Bronchial epithelial cell (primary cell): ENCODE results near the gene SMAGP. TPM values are rescaled to one million over a fixed set of nuclear protein-coding genes. Genes with fewer than 3 reads are reported as not detected.
"Not testable (repeated sequence)": the region's sequence is repeated elsewhere in the genome, so short reads cannot be mapped to it uniquely, and the experiment has no call there.

ENCODE experiments used
- DNase-seq: peaks from one replicate; pipeline ENCODE4 v3.0.0-alpha.2; 2010; ENCODE audit warnings: low read depth
- FAIRE-seq: peaks from 2 replicates; lab custom pipeline; 2011; peaks lifted over from hg19 to GRCh38; lab: Jason Lieb, UNC
- H3K27me3 ChIP-seq: 2 replicates; pipeline ENCODE4 v1.5.1; 2011; ENCODE audit warnings: low read length; ENCODE audit not compliant: control insufficient read depth, insufficient read depth
- H3K36me3 ChIP-seq: 2 replicates; pipeline ENCODE4 v1.5.1; 2011; ENCODE audit warnings: low read length; ENCODE audit not compliant: control insufficient read depth, insufficient read depth
- H3K4me3 ChIP-seq: 2 replicates; pipeline ENCODE4 v1.5.1; 2011; ENCODE audit warnings: mild to moderate bottlenecking, low read depth, low read length, control low read depth
- total RNA-seq: library from RNA; depleted of rRNA; stranded (reverse); fragments of >200 nt; gene quantifications from 2 replicates; pipeline ENCODE4 v1.2.1, GENCODE V29; 2014
- TF ChIP-seq, protein P1 (sequence below): IDR thresholded peaks from 2 replicates; pipeline ENCODE4 v1.5.1; 2011; ENCODE audit warnings: mild to moderate bottlenecking, moderate library complexity, low read length, control low read depth, inconsistent platforms; ENCODE audit not compliant: insufficient read depth, severe bottlenecking

Gene SMAGP
- total RNA-seq, 1 donor from 2014 or later, result 7.4 TPM

DNA sequence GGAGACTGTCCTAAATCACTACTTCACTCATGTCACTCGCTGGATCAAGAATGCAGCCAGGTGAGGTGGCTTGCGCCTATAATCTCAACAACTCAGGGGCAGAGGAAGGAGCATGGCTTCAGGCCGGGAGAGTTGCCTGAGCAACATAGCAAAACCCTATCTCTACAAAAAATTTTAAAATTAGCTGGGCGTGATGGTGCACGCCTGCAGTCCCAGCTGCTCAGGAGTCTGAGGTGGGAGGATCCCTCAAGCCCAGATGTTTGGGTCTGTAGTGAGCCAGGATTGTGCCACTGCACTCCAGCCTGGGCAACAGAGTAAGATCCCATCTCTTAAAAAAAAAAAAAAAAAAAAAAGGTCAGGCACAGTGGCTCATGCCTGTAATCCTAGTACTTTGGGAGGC lies 5.9 kb downstream of the SMAGP start:
- Histone ChIP-seq H3K4me3 (no peak overlapping the region), H3K27me3 (no peaks in the 10 kb centered on the region), H3K36me3 (peaks cover 1% of the 10 kb centered on the region)
- no peak for DNase-seq
- TF ChIP-seq, protein P1, sequence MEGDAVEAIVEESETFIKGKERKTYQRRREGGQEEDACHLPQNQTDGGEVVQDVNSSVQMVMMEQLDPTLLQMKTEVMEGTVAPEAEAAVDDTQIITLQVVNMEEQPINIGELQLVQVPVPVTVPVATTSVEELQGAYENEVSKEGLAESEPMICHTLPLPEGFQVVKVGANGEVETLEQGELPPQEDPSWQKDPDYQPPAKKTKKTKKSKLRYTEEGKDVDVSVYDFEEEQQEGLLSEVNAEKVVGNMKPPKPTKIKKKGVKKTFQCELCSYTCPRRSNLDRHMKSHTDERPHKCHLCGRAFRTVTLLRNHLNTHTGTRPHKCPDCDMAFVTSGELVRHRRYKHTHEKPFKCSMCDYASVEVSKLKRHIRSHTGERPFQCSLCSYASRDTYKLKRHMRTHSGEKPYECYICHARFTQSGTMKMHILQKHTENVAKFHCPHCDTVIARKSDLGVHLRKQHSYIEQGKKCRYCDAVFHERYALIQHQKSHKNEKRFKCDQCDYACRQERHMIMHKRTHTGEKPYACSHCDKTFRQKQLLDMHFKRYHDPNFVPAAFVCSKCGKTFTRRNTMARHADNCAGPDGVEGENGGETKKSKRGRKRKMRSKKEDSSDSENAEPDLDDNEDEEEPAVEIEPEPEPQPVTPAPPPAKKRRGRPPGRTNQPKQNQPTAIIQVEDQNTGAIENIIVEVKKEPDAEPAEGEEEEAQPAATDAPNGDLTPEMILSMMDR, result no peak
- FAIRE-seq, result no peak

DNA sequence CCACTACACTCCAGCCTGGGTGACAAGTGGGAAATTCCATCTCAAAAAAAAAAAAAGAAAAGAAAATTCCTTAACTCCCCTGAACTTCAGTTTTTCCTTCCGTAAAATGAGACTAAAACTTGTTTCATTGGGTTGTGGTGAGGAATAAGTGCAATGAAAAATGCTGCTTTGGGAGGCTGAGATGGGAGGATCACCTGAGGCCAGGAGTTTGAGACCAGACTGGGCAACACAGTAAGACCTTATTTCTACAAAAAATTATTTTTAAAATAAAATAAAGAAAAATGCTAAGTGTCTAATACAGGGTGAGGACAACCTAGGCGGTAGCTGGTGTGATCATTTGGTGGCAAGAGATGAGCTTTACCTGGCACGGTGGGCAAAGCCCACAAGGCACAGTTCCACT lies 6.9 kb downstream of the SMAGP start:
- DNase-seq, result no peak
- H3K4me3 ChIP-seq, result no peak overlapping the region
- no peak for FAIRE-seq
- peaks cover 1% of the 10 kb centered on the region for H3K36me3 ChIP-seq
- H3K27me3 ChIP-seq, result no peaks in the 10 kb centered on the region
- TF ChIP-seq, protein P1, result no peak

- FAIRE-seq, result no peak
- TF ChIP-seq, protein P1, result peak; percentile 44
- peak; percentile 29 for DNase-seq
- H3K36me3 ChIP-seq, result peaks cover 1% of the 10 kb centered on the region
- H3K4me3 ChIP-seq, result no peak overlapping the region
- no peaks in the 10 kb centered on the region for H3K27me3 ChIP-seq
Measured at GRCh38 chr12:51262758-51263177, 7.4 kb downstream of the SMAGP start.

DNA sequence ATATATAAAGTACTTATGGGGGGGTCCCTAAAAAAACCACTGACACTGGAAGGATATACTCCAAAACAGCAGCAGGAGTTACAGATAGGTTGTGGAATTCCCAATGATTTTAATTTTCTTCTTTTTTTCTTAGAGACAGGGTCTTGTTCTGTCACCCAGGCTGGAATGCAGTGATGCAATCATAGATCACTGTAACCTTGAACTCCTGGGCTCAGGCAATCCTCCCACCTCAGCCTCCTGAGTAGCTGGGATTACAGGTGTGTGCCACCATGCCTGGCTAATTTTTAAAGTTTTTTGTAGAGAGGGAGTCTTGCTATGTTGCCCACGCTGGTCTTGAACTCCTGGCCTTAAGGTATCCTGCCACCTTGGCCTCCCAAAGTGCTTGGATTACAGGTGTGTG lies 10.6 kb downstream of the SMAGP start:
- not testable (repeated sequence) for DNase-seq, H3K36me3 ChIP-seq, H3K27me3 ChIP-seq, H3K4me3 ChIP-seq, FAIRE-seq

GRCh38 chr12:51254536-51254935 lies 15.7 kb downstream of the SMAGP start:
- DNase-seq (no peak), FAIRE-seq (no peak)
- no peak overlapping the region for H3K4me3 ChIP-seq
- no peaks in the 10 kb centered on the region for H3K27me3 ChIP-seq
- TF ChIP-seq, protein P1, result no peak
- H3K36me3 ChIP-seq, result peaks cover 2% of the 10 kb centered on the region

DNA sequence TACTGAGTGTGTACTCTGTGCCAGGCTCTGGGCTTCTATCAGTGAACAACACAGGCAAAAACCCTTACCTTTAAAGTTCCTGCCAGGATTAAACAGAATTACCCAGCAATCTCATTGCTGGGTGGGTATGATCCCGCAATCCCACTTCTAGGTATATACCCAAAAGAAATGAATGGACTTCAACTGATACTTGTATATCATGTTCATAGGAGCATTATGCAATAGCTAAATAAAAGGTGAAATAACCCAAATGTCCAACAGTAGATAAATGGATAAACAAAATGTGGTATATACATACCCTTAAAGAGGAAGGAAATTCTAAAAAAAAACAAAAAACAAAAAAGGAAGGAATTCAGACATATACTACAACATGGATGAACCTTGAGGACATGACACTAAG lies 16.9 kb downstream of the SMAGP start:
- Histone ChIP-seq H3K4me3 (no peak overlapping the region), H3K27me3 (no peaks in the 10 kb centered on the region), H3K36me3 (peaks cover 2% of the 10 kb centered on the region)
- TF ChIP-seq, protein P1, result no peak
- DNase-seq (no peak), FAIRE-seq (no peak)
